ENCODE measurements around the gene ATP5PB.
A peak's percentile ranks its signal among the peaks of the same experiment; 100 is the strongest.

The ATP5PB gene

DNA sequence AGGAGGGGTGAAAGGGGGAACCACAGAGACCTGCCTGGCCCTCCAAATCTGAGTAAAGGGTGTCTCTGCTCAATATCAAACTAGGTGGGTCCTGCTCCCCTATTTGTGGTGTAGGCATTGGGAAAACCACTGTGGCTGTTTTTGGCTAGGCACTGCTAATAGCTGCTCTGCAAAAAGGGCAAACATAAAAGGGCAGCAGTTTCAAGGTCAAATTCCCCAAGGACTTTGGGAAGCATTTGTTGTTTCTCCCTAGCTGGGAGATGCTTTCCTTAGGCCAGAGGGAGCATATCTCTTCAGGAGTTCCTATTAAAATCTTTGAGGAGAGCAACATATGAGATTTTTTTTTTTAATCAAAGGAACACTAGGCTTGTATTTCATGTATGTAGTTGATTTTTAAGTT is 26.9 kb downstream of the ATP5PB start:
- no peak for DNase-seq

DNA sequence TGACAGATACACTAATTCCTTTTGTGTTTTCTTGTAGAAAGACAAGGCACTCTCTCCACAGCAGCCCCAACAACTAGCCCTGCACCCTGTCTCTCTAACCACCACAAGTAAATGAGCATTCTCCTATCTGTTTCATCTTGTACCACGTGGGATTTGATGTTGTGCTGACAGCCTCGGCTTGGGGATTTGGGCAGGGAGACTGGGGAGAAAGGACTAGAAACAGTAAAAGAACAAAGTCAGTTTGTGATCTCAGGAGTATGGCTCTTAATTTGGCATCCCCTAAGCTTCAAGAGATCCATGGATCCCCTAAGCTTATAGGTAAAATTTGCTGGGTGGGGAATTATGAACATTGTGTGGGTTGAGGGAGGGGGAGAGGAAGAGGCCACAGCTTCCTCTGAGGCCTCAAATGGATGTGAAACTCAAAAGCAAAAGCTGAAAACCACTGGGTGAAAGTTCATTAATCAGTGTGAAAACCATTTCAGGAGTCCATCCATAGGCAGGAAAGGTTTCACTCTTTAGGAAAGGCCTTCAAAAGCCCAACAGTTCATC is 27.6 kb downstream of the ATP5PB start:
- peak; percentile 24 for DNase-seq

DNA sequence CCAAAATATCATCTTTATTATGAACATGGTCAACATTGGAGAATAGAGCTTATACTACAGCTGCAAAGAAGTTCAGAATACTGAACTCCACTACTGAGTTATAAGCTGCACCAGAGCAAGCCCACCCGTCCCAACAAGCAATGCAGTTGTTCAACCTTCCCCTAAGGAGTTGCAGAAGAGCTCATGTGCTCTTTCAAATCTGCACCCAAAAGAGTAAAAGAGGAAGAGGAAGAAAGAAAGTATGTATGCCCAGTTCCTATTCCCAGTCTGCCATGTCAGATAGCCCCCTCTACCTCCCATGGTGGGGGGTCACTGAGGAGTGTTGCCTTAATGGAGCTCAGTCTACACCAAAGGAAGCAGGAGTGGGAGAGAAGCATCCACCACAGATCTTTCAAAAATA is 31.4 kb downstream of the ATP5PB start:
- DNase-seq = no peak

DNA sequence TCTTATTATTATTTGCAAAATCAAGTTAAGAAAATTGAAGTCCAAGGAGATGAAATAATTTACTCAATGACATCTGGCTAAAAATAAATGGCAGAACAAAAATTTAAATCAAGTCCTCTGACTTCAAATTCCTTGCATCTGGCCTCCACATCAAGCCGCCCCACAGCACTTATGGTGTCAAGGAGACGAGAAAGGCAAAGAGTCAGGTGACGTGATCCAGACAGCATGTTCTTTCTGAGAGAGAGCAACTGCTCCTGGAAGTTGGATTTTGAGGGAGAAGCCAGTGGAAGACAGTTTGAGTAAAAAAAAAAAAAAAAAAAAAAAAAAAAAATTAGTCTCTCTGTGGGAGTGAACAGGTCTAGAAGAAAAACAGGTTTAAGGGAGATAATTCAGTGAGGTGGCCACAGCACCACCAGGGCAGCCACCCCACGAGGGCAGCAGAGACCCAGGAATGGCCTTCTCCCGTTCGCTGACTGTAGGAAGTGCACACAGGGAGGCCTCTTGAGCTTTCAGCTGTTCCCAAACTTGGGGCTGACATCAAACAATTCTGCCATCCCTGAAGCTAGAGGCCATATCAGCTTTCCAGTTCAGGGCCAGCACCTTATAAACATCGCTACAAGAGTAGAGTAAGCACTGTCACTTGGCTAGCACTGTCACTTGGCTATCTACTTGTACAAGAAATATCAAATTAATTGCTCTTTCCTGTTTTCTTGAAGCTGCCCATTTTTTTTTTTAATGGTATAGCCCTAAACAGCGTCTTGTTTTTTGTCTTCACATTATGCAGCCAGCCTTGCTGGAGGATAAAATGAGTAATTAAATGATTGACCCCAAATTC is 32.3 kb downstream of the ATP5PB start:
- DNase-seq = peak; percentile 79

DNA sequence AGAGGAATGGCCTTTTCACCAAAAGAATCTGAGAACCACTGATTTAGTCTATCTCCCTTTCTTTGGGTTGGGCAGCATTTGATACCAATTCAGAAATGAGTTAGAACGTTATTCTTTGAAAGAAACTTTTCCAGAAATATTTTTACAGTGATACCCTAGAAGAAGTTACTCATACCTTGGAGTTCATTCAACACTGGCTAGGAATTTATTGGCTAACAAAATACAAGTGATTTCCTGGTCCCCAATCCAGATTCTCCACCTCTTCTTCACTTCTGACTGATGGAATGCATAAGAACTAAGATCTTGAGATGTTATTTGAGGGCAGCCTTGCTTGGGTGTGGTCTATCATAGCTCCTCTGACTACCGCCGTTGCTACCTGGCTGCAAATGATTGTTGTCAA is 33.9 kb downstream of the ATP5PB start:
- no peak for DNase-seq

DNA sequence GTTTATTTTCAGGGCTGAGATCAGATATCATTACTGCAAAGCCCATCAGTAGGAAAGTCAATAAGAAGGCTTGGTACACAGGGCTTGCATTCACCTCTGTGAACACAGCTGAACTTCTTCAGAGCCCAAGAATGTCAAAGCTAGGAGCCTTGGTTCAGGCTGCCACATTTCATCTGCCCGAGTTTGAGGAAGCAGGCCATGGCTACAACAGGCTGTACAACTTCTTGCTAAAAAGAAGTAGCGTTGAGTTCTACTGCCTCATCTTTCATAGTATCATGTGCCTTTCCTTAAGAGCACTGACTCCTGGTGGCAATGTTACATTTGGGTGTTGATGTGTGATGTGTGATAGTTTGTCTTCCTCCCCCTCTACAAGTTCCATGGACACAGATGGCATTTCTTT is 34.6 kb downstream of the ATP5PB start:
- DNase-seq = no peak

DNA sequence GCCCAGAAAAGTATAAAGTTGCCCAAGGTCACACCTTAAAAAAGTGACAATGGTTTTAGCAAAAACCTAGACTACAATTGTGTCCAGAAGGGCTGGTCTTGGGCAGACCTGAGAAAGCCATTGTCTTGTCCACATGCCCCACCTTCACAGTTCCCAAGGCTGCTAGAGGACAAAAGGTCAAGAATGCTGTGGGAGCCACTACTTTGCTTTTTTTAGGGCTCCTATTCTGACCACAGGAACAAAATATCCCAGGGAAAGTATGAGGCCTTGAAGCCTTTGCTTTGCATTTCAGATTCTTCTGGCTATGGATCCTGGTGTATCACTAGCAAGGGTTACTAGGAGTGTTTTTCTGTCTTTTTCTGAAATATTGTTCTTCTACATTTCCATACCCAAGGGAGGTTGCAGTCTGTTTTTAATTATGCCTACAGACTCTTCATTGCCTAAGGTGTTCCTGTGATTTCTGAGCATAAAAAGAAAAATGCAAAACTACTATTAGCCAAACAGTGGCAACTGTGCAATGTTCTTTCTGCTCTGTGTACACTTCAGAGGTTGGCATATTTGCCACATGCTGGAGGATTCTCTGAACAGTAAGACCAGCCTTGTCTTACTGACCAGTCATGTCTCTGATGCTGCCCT is 35.2 kb downstream of the ATP5PB start:
- no peak for DNase-seq

DNA sequence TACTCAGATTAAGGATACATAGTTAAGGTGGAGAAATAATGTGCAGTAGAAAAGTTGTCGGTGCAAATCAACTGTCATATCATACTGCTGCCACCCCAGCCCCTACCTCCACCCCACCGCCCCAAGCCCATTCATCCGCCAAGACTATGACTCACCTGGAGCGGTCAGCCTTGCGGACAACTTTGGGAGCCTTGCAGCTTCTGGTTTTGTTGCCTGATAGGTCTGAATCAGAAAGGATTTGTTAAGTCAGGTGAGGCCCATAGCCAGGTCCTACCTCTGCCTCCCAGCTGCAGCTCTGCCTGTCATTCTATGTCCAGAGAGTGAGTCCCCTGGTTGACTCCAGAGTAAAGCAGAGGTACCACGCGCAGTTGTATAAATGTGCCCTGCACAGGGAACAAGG is 37.2 kb downstream of the ATP5PB start:
- no peak for DNase-seq

DNA sequence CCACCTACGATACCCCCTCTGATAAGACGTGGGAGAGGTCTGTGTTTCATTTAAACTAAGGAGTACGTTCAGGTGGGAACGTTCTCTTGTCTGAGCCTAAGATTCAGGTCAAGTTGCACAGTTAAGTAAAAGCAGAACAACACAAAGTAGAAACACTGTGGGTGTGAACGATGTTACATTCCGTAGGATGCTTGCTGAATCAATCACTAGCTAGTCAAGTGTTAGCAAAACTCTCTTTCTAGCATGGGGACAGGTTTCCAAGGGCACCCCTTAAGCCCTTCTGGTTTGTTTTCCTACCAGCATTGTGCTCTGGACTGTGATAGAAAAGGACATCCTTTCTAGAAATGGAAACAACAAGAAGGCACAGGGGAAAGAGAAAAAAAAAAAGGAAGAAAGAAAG is 37.9 kb downstream of the ATP5PB start:
- no peak for DNase-seq

DNA sequence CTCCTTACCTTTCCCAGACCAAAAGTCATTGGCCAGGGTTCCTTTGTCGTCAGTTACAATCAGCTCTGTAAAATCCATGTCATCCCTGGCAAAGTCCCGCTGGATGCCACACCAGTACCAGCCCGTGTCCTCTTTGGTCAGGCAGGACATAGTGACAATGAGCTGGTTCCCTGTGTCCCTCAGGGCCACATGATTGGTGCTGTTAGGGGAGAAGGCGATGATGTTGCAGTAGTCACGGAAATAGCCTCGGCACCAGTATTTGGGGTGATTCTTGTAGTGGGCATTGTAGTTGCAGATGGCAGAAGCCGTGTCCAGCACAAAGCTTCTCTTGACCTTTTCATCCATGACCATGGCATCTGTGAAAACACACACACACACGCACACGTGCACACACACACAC is 39.4 kb downstream of the ATP5PB start:
- no peak for DNase-seq

DNA sequence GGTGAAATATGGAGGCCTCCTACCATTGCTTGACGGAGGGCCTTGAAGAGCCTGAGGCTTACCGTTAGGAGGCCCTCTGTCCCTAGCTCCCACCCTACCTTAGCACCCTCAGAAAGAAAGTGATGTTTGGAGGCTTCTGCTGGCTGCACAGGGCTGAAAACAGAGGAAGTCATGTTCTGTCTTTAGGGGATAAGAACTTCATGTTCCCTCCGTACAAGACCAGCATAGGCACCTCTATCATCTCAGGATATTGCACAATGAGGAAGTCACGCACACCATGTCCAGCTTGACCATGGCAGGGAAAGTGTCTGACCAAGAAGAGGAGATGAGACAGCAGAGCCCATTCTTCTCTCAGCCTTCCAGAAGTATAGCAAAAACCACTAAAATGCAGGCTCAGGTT is 40.3 kb downstream of the ATP5PB start:
- DNase-seq = no peak

DNA sequence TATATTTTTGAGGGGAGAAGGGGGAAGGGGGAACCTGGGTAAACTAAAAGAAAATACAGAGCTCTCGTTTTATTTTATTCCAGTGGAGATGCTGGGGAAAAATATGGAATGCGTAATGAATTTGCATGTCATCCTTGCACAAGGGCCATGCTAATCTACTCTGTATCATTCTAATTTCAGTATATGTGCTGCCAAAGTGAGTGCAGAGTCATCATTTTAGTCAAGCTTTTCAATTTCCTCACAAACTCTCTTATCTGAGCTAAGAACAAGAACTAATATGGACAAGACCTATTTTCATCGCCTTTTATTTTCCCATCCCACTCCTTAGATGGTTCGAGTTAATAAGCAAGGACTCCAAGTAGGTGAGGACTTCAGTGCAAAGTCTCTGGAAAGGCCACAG is 41.0 kb downstream of the ATP5PB start:
- no peak for DNase-seq

DNA sequence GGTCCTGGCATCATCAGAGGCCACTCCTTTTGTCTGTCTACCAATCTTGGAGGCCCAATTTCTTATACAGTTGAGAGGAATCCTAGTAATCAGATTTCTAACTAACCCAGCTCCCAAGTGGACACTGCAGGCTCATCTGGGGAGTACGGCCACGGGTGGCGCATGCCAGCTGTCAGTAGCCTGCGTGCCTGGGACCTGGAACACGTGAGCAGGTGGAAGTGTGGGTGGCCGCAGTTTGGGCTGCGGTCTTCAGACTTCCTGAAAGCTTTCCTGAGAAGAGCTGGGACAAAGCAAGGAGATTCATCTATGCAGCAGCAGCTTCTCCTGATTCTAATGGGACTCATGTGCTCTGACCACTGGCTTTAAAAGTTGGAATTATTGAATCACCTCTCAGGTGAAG is 41.8 kb downstream of the ATP5PB start:
- no peak for DNase-seq

DNA sequence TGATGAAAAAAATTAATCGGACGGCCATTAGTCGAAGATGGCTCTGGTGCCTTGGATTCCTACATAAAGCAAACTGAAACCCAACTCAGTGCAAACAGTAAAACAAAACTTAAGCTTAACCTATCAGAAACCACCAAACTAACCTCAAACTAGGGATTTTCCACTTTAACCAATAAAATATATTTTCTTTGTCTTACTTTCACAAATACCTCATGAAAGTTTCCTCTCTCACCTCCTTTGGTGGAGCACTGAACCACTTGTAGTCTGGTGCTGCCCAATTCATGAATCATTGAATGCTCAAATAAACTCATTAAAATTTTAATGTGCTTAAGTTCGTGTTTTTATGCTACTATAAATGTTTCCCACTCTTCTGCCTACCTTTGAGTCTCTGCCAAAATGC is 47.1 kb downstream of the ATP5PB start:
- DNase-seq = no peak

DNA sequence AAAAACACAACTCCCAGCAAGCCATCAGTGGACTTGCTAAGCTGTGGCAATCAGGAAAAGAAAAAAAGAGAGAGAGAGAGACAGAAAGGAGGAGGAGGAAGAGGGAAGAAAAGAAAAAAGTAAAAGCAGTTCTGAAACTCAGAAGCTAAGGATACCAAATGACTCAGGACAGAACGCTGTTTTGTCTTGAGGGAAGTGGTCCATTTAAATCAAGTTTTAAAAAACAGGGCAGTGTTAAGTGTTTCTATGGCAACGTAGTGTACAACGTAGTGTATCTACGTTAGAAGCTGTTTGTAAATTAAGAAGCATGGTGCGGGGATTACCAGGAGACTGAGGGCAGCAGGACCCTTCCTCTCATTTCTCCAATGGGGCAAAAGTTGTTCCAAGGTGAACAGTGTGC is 48.3 kb downstream of the ATP5PB start:
- no peak for DNase-seq

DNA sequence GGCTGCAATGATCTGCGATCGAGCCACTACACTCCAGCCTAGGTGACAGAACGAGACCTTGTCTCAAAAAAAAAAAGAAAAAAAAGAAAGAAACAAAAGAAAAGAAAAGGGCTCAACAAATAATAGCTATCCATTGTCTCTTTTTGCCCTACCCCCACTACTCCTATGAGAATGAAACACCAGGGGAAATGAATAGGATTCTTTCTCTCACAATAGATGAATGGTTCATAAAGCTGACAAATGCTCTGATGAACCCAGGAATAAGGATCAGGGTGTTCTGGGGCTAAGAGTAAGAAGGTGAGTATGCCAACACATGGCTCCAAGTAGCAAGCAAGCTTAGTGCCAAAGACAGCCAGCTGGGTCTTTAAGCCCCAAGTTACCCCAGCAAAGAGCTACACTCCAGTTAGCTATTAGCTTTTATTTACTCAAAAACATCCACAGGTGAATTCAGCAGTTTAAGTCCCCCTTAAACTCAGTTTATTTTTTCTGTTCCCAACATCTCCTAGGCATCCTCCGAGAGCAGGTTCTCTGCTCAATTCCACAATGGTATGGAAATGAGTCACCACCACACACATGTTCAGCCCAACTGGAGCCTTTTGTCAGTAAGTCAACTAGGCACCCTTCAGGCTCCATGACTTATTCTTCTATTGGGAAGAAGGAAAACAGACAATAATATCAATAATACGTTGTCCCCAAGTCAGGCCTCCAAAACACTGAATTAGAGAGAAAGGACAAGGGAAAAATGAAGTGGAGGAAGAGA is 49.9 kb downstream of the ATP5PB start:
- DNase-seq = no peak

DNA sequence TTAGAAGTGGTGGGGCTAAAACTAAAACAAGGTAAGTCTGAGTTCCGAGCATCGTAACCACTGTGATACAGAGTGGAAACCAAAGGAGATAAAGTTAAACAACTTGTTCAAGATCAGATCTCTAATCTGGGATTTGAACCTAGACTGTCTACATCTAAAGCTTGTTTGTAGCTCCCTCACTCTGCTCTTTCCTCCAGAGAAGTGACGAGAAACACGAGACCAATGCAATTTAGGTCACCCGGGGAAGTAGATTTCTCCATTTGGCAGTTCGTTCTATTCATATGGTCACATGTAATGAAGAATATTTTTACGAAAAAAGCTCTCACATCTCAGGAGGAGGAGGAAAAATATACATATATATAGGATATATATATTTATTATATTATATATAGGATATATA is 52.4 kb downstream of the ATP5PB start:
- no peak for DNase-seq

DNA sequence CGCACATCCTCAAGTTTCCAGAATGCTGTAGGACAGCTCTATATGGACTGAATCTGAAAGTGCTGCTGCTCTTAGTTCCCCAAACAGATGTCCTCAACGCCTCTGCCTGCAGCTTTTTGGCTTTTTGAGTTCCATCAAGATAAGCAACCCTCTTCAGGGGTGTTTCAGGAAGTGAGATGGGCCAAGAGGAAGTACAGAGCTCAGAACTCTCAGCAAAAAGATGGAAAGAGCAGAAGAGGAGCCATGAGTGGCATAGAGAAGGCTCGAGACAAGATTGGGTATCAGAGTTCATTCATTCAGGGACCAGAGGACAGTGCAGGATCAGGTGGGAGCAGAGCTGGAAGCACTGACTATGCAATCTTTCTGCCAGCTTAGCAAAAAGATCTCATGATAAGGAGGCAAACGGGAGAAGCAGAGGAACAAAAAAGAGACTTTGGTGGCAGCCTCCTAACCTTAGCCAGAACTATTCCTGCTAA is 54.4 kb downstream of the ATP5PB start, which contains the start of the genes ADORA3 and TMIGD3:
Gene ADORA3, minus strand, starts transcription at position 49 of the 476 bp plus-strand sequence. CDS start 279 bp downstream, outside the sequence.
Gene TMIGD3, minus strand, starts transcription at position 49 of the 476 bp plus-strand sequence. CDS start 279 bp downstream, outside the sequence.
- peak; percentile 47 for DNase-seq

DNA sequence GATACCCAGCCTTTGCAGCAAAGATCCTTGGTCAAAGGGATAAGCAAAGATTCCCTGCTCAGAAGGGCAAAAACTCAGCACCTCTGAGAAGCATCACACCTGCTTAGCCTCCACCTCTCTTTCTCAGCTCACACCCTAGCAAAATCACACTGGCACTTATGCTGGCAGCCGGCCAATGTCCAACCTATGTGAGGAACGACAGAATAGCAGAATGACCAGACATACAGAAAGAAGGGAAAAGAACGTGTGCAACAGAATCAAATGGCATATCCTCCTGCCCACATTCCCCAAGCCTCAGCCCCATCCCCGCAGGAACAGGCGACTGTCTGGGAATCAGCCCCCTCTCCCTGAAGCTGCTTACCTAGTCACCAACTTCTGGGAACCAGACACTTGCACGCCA is 54.8 kb downstream of the ATP5PB start:
- DNase-seq = no peak

DNA sequence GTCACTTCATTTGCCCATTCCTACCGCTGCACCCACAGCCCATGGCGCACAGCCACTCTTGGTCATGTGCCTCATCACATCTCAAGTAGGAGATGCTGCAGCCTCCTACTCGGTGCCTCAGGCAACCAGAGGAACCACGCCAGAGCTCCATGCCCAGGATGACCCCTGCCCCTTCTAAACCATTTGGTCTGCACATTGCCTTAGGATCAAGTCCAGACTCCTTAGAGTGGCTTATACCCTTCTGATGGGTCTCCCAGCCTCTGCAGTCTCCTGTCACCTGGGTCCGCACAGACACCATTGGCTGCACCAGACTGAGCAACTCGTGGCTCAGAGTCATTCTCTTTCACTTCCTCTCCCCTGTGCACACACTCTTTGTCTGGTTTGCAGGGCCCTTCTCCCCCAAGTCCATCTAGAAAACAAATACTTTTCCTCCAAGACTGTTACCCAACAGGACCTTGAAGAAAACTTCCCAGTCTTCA is 56.4 kb downstream of the ATP5PB start:
- no peak for DNase-seq

DNA sequence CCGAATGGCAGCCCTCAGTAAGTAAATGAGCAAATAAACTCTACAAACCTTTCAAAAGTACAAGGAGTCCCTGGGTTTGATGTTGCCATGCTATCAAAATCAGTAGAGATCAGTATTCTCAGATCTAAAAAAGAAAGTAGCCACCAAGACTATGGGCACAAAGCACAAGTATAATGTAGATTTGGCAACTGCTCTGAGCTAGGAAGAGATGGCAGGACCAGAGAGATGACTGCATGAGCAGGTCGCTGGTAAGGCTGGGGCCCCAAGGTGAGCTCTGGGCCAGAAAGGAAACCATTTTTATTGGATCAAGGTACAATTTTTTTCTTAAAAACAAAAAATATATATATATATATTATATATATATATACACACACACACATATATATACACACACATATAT is 57.3 kb downstream of the ATP5PB start:
- no peak for DNase-seq

DNA sequence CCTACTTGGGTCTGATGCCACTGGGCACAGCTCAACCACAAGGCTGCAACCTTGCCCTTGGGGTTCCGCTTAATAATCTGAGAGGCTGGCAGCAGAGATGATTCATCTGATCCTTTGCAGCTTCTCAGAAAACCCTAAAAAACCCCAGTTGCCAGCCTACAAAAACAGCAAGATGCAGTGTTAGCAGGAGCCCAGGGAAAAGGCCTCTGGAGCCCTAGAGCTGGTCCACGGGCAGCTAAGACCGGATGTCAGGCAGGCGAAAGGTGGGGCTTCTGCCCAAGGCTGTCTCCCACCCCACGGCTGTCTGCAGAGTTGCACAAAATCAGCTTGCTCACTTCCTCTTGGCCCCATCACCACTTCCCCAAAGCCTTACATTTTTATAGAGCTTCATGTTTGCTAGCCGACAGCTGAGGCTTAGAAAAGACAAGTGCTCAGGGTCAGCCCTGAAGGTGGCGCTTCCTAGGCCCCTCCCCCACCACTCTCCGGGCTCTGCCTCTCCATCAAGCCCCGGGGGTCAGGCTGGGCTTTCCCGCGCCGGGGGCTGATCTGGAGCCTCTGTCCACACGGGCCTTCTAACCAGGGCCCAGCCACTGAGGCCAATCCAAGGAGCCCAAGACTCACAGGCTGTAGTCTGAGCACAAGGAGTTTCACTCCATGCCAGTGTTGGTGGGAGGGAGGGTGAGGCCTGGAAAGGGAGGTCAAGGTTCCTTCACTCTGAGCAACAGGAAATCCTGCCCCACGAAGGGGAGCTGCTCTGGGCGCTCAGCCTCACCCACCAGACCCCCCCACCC is 58.3 kb downstream of the ATP5PB start:
- DNase-seq = peak; percentile 72

Data from hematopoietic multipotent progenitor cell treated with erythropoietin and hydrocortisone succinate and interleukin-3 and kit ligand, for 8 days (in vitro differentiated cells).